Neural progenitor cell (in vitro differentiated cells): Measurements from ENCODE around the gene ACE2.

Experiments used
- CTCF ChIP-seq: fragments of 200-600 bp; sonication (generic); IDR thresholded peaks from 2 replicates; pipeline ENCODE4 v1.5.1; 2017; ENCODE audit warnings: antibody characterized with exemption, mild to moderate bottlenecking
- EZH2 ChIP-seq: fragments of 200-600 bp; sonication (generic); IDR thresholded peaks from 2 replicates; pipeline ENCODE4 v1.6.1; 2017; ENCODE audit warnings: antibody characterized with exemption, mild to moderate bottlenecking, moderate library complexity

- no peak for TF ChIP-seq CTCF
- TF ChIP-seq EZH2: no peak
Measured at GRCh38 chrX:15570145-15570544, 30.6 kb downstream of the ACE2 start.
